GM19099 (cell line): Measurements from ENCODE around the gene LAMA5.

ENCODE experiments used
- POLR2A ChIP-seq: IDR thresholded peaks from 3 replicates; pipeline ENCODE4 v1.6.1; 2011; ENCODE audit warnings: low read depth; ENCODE audit not compliant: insufficient read length; ENCODE audit errors: extremely low read depth

Gene LAMA5

GRCh38 chr20:62370807-62371587 lies 3.9 kb upstream of the LAMA5 start:
- no peak for TF ChIP-seq POLR2A

- no peak for TF ChIP-seq POLR2A
Measured at GRCh38 chr20:62370115-62370806, 3.1 kb upstream of the LAMA5 start.

GRCh38 chr20:62369815-62370114 lies 2.7 kb upstream of the LAMA5 start:
- no peak for TF ChIP-seq POLR2A

- TF ChIP-seq POLR2A, result no peak
Measured at GRCh38 chr20:62368976-62369814, 2.1 kb upstream of the LAMA5 start.

GRCh38 chr20:62368392-62368975 lies 1.4 kb upstream of the LAMA5 start:
- TF ChIP-seq POLR2A, result no peak

- TF ChIP-seq POLR2A, result no peak
Measured at GRCh38 chr20:62367633-62368391, 700 bp upstream of the LAMA5 start.

- no peak for TF ChIP-seq POLR2A
Measured at GRCh38 chr20:62366370-62367135, 559 bp downstream of the LAMA5 start.

GRCh38 chr20:62365814-62366369 lies 1.2 kb downstream of the LAMA5 start:
- TF ChIP-seq POLR2A, result no peak

- TF ChIP-seq POLR2A, result no peak
Measured at GRCh38 chr20:62364911-62365736, 2.0 kb downstream of the LAMA5 start.

GRCh38 chr20:62363920-62364851 lies 2.9 kb downstream of the LAMA5 start:
- no peak for TF ChIP-seq POLR2A

- TF ChIP-seq POLR2A, result no peak
Measured at GRCh38 chr20:62362991-62363919, 3.9 kb downstream of the LAMA5 start.
